Omental fat pad (tissue), 4 donors: Measurements from ENCODE around the gene ANKRD37. TPM values are rescaled to one million over a fixed set of nuclear protein-coding genes. Genes with fewer than 3 reads are reported as not detected.

ENCODE experiments used
- ATAC-seq: fragments of 150-250 bp; one replicate; pipeline ENCODE4 v1.9.1; 2016; ENCODE audit warnings: mild to moderate bottlenecking, moderate library complexity; ENCODE audit not compliant: low FRiP score
- DNase-seq: peaks from one replicate; pipeline ENCODE4 v3.0.0-alpha.2; 2019; ENCODE audit warnings: low spot score
- CTCF ChIP-seq, 3 donors: fragments of 450-650 bp; IDR thresholded peaks; one replicate each; pipeline ENCODE4 v1.5.1; 2016 to 2017; ENCODE audit warnings: antibody characterized with exemption in 3 of 3, mild to moderate bottlenecking in 3 of 3, moderate library complexity in 2 of 3
- total RNA-seq, 4 donors: library from RNA; depleted of rRNA; stranded (reverse); fragments of >200 nt; gene quantifications; one replicate each; pipeline ENCODE4 v1.1.0, GENCODE V29; 2016

ANKRD37 gene
- total RNA-seq, 4 donors from 2014 or later = 6.2 to 46.4 (median 11.1) TPM

DNA sequence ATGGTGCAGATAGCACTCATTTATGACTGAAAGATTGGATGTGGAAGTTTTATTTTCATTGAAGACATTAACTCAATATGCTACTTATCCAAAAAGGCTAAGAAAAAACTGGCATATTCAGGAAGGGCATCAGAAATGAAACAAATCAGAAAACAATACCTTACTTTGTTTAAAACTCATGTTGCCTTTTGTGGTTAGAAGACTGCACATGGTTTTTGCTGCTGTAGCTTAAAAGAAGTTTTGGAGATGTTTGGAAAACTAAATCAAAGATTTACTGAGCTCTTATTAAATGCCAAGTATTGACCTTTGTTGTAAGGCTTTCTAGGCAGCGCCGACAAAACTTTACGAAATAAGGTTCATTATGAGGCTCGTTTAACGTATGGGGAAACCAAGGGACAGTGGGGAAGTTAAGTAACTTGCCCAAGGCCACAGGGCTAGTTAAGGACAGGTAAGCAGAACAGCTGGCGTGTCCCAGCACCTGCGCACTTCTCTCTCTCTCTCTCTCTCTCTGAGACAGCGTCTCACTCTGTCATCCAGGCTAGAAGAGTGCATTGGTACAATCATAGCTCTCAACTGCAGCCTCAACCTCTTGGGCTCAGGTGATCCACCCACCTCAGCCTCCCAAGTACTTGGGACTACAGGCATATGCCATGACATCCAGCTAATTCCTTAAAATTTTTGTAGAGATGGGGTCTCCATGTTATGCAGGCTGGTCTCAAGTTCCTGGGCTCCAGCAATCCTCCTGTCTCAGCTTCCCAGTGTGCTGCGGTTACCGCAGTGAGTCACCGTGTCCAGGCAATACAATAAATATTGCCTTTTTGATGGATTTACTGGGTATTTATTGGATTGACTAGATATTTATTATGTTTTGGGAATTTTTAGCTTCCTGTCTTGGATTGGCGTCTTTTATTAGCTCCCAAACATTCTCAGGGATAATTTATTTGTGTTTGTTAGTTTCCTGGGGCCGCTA, 17.0 kb upstream of the ANKRD37 start:
- no peak for TF ChIP-seq CTCF (IDR thresholded peaks at IDR 0.05)
- ATAC-seq (no peak), DNase-seq (no peak)

- ATAC-seq (no peak), DNase-seq (no peak)
- TF ChIP-seq CTCF (IDR thresholded peaks at IDR 0.05) = no peak
These were observed 16.3 kb upstream of the ANKRD37 start for GRCh38 chr4:185380320-185380719.

DNA sequence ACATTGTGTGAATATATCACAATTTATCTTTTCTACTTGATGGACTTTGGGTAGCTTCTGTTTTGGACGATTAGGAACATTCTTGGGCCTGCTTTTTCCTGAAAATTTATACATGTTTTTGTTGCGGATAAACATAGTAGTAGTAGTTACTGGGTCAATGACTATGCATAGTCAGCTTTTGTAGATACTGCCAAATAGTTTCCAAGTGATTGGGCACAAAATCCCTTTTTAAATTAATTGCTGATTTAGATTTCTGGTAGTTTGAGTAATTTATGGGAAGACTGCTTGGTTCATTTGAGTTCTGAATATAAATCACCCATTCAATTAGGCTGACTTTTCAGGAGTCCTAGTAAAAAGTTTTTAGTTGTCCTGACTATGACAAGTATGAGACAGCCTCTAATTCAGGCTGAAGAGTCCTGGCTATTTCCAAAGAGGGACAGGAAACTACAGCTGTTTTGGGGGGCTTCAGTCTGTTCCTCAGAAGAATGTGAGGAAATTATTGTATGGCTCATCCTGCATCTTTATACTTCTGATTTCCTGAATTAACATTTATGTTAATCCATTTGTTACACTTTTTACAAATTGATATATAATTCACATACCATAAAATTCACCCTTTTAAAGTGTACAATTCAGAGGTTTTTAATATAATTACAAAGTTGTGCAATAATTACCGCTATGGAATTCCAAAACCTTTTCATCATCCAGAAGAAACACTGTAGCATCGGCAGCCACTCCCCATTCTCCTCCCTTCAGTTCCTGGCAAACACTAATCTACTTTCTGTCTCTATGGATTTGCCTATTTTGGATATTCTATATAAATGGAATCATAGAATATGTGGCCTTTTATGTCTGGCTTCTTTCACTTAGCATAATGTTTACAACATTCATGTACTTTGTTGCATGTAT, 15.1 kb upstream of the ANKRD37 start:
- TF ChIP-seq CTCF (IDR thresholded peaks at IDR 0.05) = no peak
- ATAC-seq = no peak
- no peak for DNase-seq

- no peak for TF ChIP-seq CTCF (IDR thresholded peaks at IDR 0.05)
- no peak for ATAC-seq
- no peak for DNase-seq
These were observed 13.9 kb upstream of the ANKRD37 start for GRCh38 chr4:185382754-185383153.

- ATAC-seq = no peak
- no peak for TF ChIP-seq CTCF (IDR thresholded peaks at IDR 0.05)
These were observed 13.2 kb upstream of the ANKRD37 start for GRCh38 chr4:185383451-185383850.

DNA sequence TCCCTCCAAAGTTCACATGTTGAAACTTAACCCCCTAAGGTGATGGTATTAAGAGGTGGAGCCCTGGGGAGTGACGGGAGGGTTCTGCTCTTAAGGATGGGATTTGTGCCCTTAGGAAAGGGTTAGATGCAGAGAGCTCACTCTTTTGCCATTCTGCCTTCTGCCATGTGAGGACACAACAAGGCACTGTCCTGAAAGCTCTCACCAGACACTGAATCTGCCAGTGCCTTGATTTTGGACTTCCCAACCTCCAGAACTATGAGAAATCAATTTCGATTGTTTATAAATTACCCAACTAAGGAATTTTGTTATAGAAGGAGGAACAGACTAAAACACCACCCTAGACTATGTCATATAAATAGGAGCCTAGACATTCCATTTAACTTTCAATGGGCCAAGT, 12.6 kb upstream of the ANKRD37 start:
- ATAC-seq (no peak), DNase-seq (no peak)
- TF ChIP-seq CTCF (IDR thresholded peaks at IDR 0.05) = no peak

More at GRCh38 chr4:185383451-185383850, 13.2 kb upstream of the ANKRD37 start:
- DNase-seq = no peak
